BE2C (cell line): ENCODE data around the gene ITCH.

Experiments
- DNase-seq: peaks from one replicate; pipeline ENCODE4 v3.0.0-alpha.2; 2020
- H3K27me3 ChIP-seq: fragments of 250-450 bp; sonication (Bioruptor Pico); 2 replicates; pipeline ENCODE4 v1.5.1; 2020; ENCODE audit warnings: mild to moderate bottlenecking
- H3K36me3 ChIP-seq: fragments of 250-450 bp; sonication (Bioruptor Pico); 2 replicates; pipeline ENCODE4 v1.5.1; 2020; ENCODE audit warnings: mild to moderate bottlenecking
- H3K4me1 ChIP-seq: fragments of 250-450 bp; sonication (Bioruptor Pico); 2 replicates; pipeline ENCODE4 v1.5.1; 2020
- H3K4me3 ChIP-seq: 2 replicates; pipeline ENCODE4 v1.5.1; 2011; ENCODE audit warnings: low read depth, low read length
- H3K9me3 ChIP-seq: fragments of 250-450 bp; sonication (Bioruptor Pico); 2 replicates; pipeline ENCODE4 v1.5.1; 2020
- CTCF ChIP-seq: IDR thresholded peaks from 2 replicates; pipeline ENCODE4 v1.5.1; 2012; ENCODE audit warnings: mild to moderate bottlenecking, low read depth, low read length

Gene ITCH

GRCh38 chr20:34527016-34527415, 163.9 kb downstream of the ITCH start:
- peaks cover 51% of the 10 kb centered on the region for H3K36me3 ChIP-seq

GRCh38 chr20:34528921-34529297, 165.8 kb downstream of the ITCH start:
- no peaks in the 10 kb centered on the region for H3K27me3 ChIP-seq
- TF ChIP-seq CTCF, result no peak
- no peak for DNase-seq
- peaks cover 66% of the 10 kb centered on the region for H3K36me3 ChIP-seq
- no peaks in the 10 kb centered on the region for H3K9me3 ChIP-seq
- no peak overlapping the region for H3K4me3 ChIP-seq
- H3K4me1 ChIP-seq, result peaks cover 4% of the 10 kb centered on the region; the same call in 1 of the 2 replicates

More at GRCh38 chr20:34527016-34527415, 163.9 kb downstream of the ITCH start:
- TF ChIP-seq CTCF, result no peak
- Histone ChIP-seq H3K9me3 (no peaks in the 10 kb centered on the region), H3K4me3 (no peak overlapping the region), H3K4me1 (peaks cover 4% of the 10 kb centered on the region; the same call in 1 of the 2 replicates), H3K27me3 (no peaks in the 10 kb centered on the region)
- DNase-seq, result no peak

- Histone ChIP-seq H3K4me1 (peaks cover 4% of the 10 kb centered on the region; the same call in 1 of the 2 replicates), H3K4me3 (no peak overlapping the region), H3K9me3 (no peaks in the 10 kb centered on the region), H3K36me3 (peaks cover 73% of the 10 kb centered on the region), H3K27me3 (no peaks in the 10 kb centered on the region)
- no peak for TF ChIP-seq CTCF
- DNase-seq, result no peak
These were observed 166.7 kb downstream of the ITCH start for GRCh38 chr20:34529742-34530141.

GRCh38 chr20:34530342-34530741, 167.3 kb downstream of the ITCH start:
- Histone ChIP-seq H3K36me3 (peaks cover 79% of the 10 kb centered on the region), H3K9me3 (no peaks in the 10 kb centered on the region), H3K27me3 (no peaks in the 10 kb centered on the region), H3K4me3 (no peak overlapping the region), H3K4me1 (peaks cover 4% of the 10 kb centered on the region; the same call in 1 of the 2 replicates)
- TF ChIP-seq CTCF, result no peak
- DNase-seq, result no peak

- H3K27me3 ChIP-seq, result no peaks in the 10 kb centered on the region
- no peaks in the 10 kb centered on the region for H3K9me3 ChIP-seq
- H3K4me1 ChIP-seq, result no peaks in the 10 kb centered on the region
- DNase-seq, result no peak
- H3K36me3 ChIP-seq, result peaks cover 85% of the 10 kb centered on the region
- no peak overlapping the region for H3K4me3 ChIP-seq
- no peak for TF ChIP-seq CTCF
These were observed 168.7 kb downstream of the ITCH start for GRCh38 chr20:34531608-34532265.

- Histone ChIP-seq H3K27me3 (no peaks in the 10 kb centered on the region), H3K9me3 (no peaks in the 10 kb centered on the region), H3K36me3 (peaks cover 85% of the 10 kb centered on the region), H3K4me1 (no peaks in the 10 kb centered on the region), H3K4me3 (no peak overlapping the region)
- DNase-seq, result no peak
- TF ChIP-seq CTCF, result no peak
These were observed 169.2 kb downstream of the ITCH start for GRCh38 chr20:34532320-34532719.
